HepG2 (cell line): Measurements from ENCODE around the gene OSBPL1A.

ENCODE experiments used
- EZH2 ChIP-seq: conservative IDR thresholded peaks from 2 replicates; pipeline ENCODE4 v1.6.1; 2012; ENCODE audit warnings: mild to moderate bottlenecking, low read depth, low read length, moderate library complexity
- MXI1 ChIP-seq: IDR thresholded peaks from 3 replicates; pipeline ENCODE4 v1.6.1; 2012; ENCODE audit warnings: low read depth, low read length, inconsistent platforms, borderline replicate concordance
- POLR2AphosphoS5 ChIP-seq: IDR thresholded peaks from 2 replicates; pipeline ENCODE4 v1.6.1; 2012; ENCODE audit warnings: low read depth, low read length
- TF ChIP-seq, protein P1 (sequence below): sonication (generic); formaldehyde crosslinking; IDR thresholded peaks from 2 replicates; pipeline ENCODE4 v1.5.0; 2020; ENCODE audit warnings: mild to moderate bottlenecking, missing genetic modification reagents, moderate library complexity

GRCh38 chr18:24189007-24189528, 208.6 kb downstream of the OSBPL1A start:
- no peak for TF ChIP-seq EZH2
- TF ChIP-seq, protein P1, sequence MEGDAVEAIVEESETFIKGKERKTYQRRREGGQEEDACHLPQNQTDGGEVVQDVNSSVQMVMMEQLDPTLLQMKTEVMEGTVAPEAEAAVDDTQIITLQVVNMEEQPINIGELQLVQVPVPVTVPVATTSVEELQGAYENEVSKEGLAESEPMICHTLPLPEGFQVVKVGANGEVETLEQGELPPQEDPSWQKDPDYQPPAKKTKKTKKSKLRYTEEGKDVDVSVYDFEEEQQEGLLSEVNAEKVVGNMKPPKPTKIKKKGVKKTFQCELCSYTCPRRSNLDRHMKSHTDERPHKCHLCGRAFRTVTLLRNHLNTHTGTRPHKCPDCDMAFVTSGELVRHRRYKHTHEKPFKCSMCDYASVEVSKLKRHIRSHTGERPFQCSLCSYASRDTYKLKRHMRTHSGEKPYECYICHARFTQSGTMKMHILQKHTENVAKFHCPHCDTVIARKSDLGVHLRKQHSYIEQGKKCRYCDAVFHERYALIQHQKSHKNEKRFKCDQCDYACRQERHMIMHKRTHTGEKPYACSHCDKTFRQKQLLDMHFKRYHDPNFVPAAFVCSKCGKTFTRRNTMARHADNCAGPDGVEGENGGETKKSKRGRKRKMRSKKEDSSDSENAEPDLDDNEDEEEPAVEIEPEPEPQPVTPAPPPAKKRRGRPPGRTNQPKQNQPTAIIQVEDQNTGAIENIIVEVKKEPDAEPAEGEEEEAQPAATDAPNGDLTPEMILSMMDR (CRISPR knock-in tag), result no peak
- TF ChIP-seq MXI1, result no peak
- no peak for TF ChIP-seq POLR2AphosphoS5
